GM12891 (cell line): Measurements from ENCODE around the gene NUP188.
"Not testable (repeated sequence)": the region's sequence is repeated elsewhere in the genome, so short reads cannot be mapped to it uniquely, and the experiment has no call there.

Experiments
- PAX5 ChIP-seq: IDR thresholded peaks from 2 replicates; pipeline ENCODE4 v1.6.1; 2011; ENCODE audit warnings: low read length, moderate library complexity, mild to moderate bottlenecking; ENCODE audit not compliant: insufficient read depth, severe bottlenecking
- POLR2A ChIP-seq: IDR thresholded peaks from 2 replicates; pipeline ENCODE4 v1.6.1; 2011; ENCODE audit warnings: low read depth, low read length, control low read depth
- POLR2AphosphoS5 ChIP-seq: IDR thresholded peaks from 2 replicates; pipeline ENCODE4 v1.6.1; 2011; ENCODE audit warnings: low read depth, low read length, control low read depth
- POU2F2 ChIP-seq: IDR thresholded peaks from 2 replicates; pipeline ENCODE4 v1.6.1; 2011; ENCODE audit warnings: low read depth, mild to moderate bottlenecking, control low read depth, low read length, moderate library complexity
- SPI1 ChIP-seq: IDR thresholded peaks from 2 replicates; pipeline ENCODE4 v1.6.1; 2011; ENCODE audit warnings: low read depth, low read length, control low read depth
- TAF1 ChIP-seq: IDR thresholded peaks from 2 replicates; pipeline ENCODE4 v1.6.1; 2011; ENCODE audit warnings: low read depth, low read length, control low read depth

- TF ChIP-seq TAF1, POLR2AphosphoS5, POLR2A, POU2F2, SPI1, PAX5: not testable (repeated sequence)
Observed at GRCh38 chr9:129004173-129004572, 56.7 kb downstream of the NUP188 start.
